HG03175 (cell line): ENCODE data around the gene GRK6.
"Not testable (repeated sequence)": the region's sequence is repeated elsewhere in the genome, so short reads cannot be mapped to it uniquely, and the experiment has no call there.

ENCODE experiments used
- ATAC-seq: cut with Tn5 transposase; IDR thresholded peaks from one replicate; pipeline ENCODE4 v1.9.1; 2021; ENCODE audit warnings: mild to moderate bottlenecking, moderate library complexity; ENCODE audit not compliant: unreplicated experiment

Gene GRK6

GRCh38 chr5:177483042-177483441 lies 56.6 kb downstream of the GRK6 start:
- ATAC-seq = no peak

GRCh38 chr5:177483994-177484901 lies 57.8 kb downstream of the GRK6 start:
- ATAC-seq = no peak

GRCh38 chr5:177484902-177485549 lies 58.5 kb downstream of the GRK6 start:
- no peak for ATAC-seq

- not testable (repeated sequence) for ATAC-seq
These were observed 59.3 kb downstream of the GRK6 start for GRCh38 chr5:177485753-177486152.

GRCh38 chr5:177486256-177486655 lies 59.8 kb downstream of the GRK6 start:
- ATAC-seq = no peak

- ATAC-seq = no peak
These were observed 60.7 kb downstream of the GRK6 start for GRCh38 chr5:177487144-177487543.

- ATAC-seq = no peak
These were observed 61.5 kb downstream of the GRK6 start for GRCh38 chr5:177487975-177488374.

GRCh38 chr5:177489119-177489716 lies 62.7 kb downstream of the GRK6 start:
- ATAC-seq = no peak

- no peak for ATAC-seq
These were observed 64.0 kb downstream of the GRK6 start for GRCh38 chr5:177490311-177490991.

GRCh38 chr5:177490992-177491391 lies 64.5 kb downstream of the GRK6 start:
- no peak for ATAC-seq

- no peak for ATAC-seq
These were observed 65.0 kb downstream of the GRK6 start for GRCh38 chr5:177491429-177491945.

GRCh38 chr5:177491983-177492746 lies 65.7 kb downstream of the GRK6 start:
- ATAC-seq = no peak
